T-cell (primary cell): Measurements from ENCODE around the gene HOXA7. TPM values are rescaled to one million over a fixed set of nuclear protein-coding genes. Genes with fewer than 3 reads are reported as not detected.

Experiments
- ATAC-seq, 4 experiments: fragments of 200-7000 bp in 3 of 4; fragments of 150-1000 bp in 1 of 4; cut with Tn5 transposase; replicated peaks in 1 of 4; 1 replicate in 3 of 4; 2 replicates in 1 of 4; pipeline ENCODE4 v1.10.0; 2021; ENCODE audit warnings: moderate library complexity in 3 of 4, mild to moderate bottlenecking in 2 of 4, moderate number of reproducible peaks in 1 of 4
- CTCF ChIA-PET, 2 donors: fragments of 300-600 bp; sonication (Branson Sonifier 250); formaldehyde crosslinking; loops; one replicate each; lab custom pipeline; 2022; ENCODE audit warnings: antibody characterized with exemption in 2 of 2; lab: Charles Lee
- POLR2A ChIA-PET, 2 donors: fragments of 300-600 bp; sonication (Branson Sonifier 250); formaldehyde crosslinking; loops; one replicate each; lab custom pipeline; 2022; ENCODE audit warnings: antibody characterized with exemption in 2 of 2; lab: Charles Lee
- DNase-seq, 35 experiments: peaks; one replicate each; pipeline versions ENCODE4 v3.0.0 to v3.0.0-alpha.2; 2013 to 2023
- H3K27ac ChIP-seq: one replicate; pipeline ENCODE4 v1.5.1; 2013; ENCODE audit warnings: low read length
- H3K27me3 ChIP-seq, 2 experiments: replicated peaks in 1 of 2; 1 replicate in 1 of 2; 2 replicates in 1 of 2; pipeline versions ENCODE4 v1.6.1 to v1.7.0; 2013; ENCODE audit warnings: low read length in 1 of 2, mixed read lengths in 1 of 2; ENCODE audit not compliant: control insufficient read depth in 2 of 2, insufficient read depth in 2 of 2; ENCODE audit errors: extremely low read depth in 1 of 2
- H3K36me3 ChIP-seq, 2 donors: 1 replicate in 1 of 2; 2 replicates in 1 of 2; pipeline versions ENCODE4 v1.6.1 to v1.7.0; 2013; ENCODE audit warnings: low read length in 1 of 2; ENCODE audit not compliant: control insufficient read depth in 2 of 2, insufficient read depth in 1 of 2; ENCODE audit errors: extremely low read depth in 1 of 2
- H3K4me1 ChIP-seq, 2 experiments: 1 replicate in 1 of 2; 2 replicates in 1 of 2; pipeline versions ENCODE4 v1.6.1 to v1.7.0; 2013; ENCODE audit warnings: low read length in 2 of 2, mixed read lengths in 1 of 2; ENCODE audit not compliant: insufficient read depth in 2 of 2, control insufficient read depth in 1 of 2; ENCODE audit errors: extremely low read depth in 1 of 2
- H3K4me3 ChIP-seq, 2 donors: 1 replicate in 1 of 2; 2 replicates in 1 of 2; pipeline versions ENCODE4 v1.5.1 to v1.7.0; 2013; ENCODE audit warnings: mild to moderate bottlenecking in 2 of 2, low read length in 1 of 2, moderate library complexity in 1 of 2; ENCODE audit not compliant: control insufficient read depth in 1 of 2; ENCODE audit errors: extremely low read depth in 1 of 2
- H3K9me3 ChIP-seq: 2 replicates; pipeline ENCODE4 v1.7.0; 2013
- H3K27ac Mint-ChIP-seq, 2 donors: one replicate each; pipeline ENCODE4 v1.8.0; 2020 to 2021; ENCODE audit warnings: mild to moderate bottlenecking in 2 of 2, mixed read lengths in 2 of 2
- H3K27me3 Mint-ChIP-seq, 2 donors: one replicate each; pipeline ENCODE4 v1.8.0; 2021 to 2022; ENCODE audit warnings: mixed read lengths in 2 of 2
- H3K36me3 Mint-ChIP-seq: one replicate; pipeline ENCODE4 v1.8.0; 2021; ENCODE audit warnings: mixed read lengths
- H3K4me1 Mint-ChIP-seq, 3 donors: one replicate each; pipeline ENCODE4 v1.8.0; 2020 to 2022; ENCODE audit warnings: mixed read lengths in 3 of 3, mild to moderate bottlenecking in 1 of 3
- H3K4me3 Mint-ChIP-seq, 3 donors: one replicate each; pipeline ENCODE4 v1.8.0; 2020 to 2022; ENCODE audit warnings: mild to moderate bottlenecking in 3 of 3, mixed read lengths in 3 of 3, moderate library complexity in 3 of 3
- H3K9me3 Mint-ChIP-seq, 3 donors: one replicate each; pipeline ENCODE4 v1.8.0; 2020 to 2022; ENCODE audit warnings: mixed read lengths in 3 of 3
- WGBS: methylation state at CpG from one replicate; pipeline ENCODE4 v1.1.5; 2013; ENCODE audit warnings: missing lambda C conversion rate; ENCODE audit not compliant: insufficient coverage; 5-methylcytosine and 5-hydroxymethylcytosine counted together
- total RNA-seq, 35 experiments: library from RNA in 6 of 35; stranded (reverse) in 6 of 35; fragments of 120-200 nt in 1 of 35; gene quantifications; one replicate each; pipeline versions ENCODE4 v1.2.1 to v1.2.4 and lab custom pipeline; 2013 to 2026

Gene HOXA7
- total RNA-seq, 5 donors from 2014 or later (not counting 1 experiment from before 2014, with no cell fraction given) = 0.67 TPM; not detected in 4

DNA sequence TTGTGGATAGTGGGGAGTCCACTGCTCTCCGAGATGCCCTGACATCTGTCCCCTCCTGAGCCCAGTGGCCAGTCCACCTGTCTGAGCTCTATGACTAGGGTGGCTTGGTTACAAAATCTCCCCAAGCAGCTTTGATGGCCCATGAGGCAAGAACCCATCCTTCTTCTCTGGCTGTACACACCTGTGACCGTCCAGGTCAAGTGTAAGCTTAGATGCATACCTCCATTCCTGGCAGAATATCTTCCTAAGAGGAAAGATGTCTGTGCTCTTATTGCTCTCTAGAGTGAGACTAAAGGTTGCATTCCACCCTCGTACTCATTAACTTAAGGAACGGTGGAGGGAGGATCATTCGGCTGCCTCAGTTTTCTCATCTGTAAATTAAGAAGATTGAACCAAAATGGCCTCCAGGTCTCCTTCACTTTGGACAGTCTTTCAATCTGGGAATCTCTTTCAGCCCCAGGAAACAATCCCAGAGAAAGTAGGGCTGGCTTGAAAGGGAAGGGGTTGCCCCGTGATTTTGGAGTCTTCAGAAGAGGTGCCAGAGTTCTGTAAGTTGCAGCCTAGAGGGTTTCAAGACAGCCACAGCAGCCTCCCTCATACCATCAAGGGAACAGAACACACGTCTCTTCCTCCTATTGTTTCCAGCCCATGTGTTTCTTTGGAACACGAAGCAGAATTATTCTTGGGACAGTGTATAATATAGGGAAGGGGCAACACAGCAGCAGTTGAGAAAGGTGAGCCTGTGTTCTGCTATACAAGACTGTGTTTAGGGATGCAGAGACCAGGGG, 31.4 kb downstream of the HOXA7 start:
- DNase-seq = no peak
- Histone ChIP-seq H3K27me3 (peaks cover 0 to 30% of the 10 kb centered on the region in 2 experiments), H3K4me1 (no peaks in the 10 kb centered on the region), H3K4me3 (no peak overlapping the region), H3K9me3 (no peaks in the 10 kb centered on the region), H3K27ac (no peak overlapping the region), H3K36me3 (no peaks in the 10 kb centered on the region)
- Mint-ChIP-seq H3K9me3 (no peaks in the 10 kb centered on the region), H3K27ac (no peak overlapping the region), H3K4me3 (no peak overlapping the region), H3K36me3 (no peaks in the 10 kb centered on the region), H3K4me1 (peaks cover 0 to 1% (median 0%) of the 10 kb centered on the region in 3 donors), H3K27me3 (peaks cover 4 to 45% of the 10 kb centered on the region in 2 donors)
- ChIA-PET CTCF (no interaction called here), POLR2A (no interaction called here)
- 100% methylated on average over 3 of the region's 8 CpGs for WGBS
- ATAC-seq = no peak

DNA sequence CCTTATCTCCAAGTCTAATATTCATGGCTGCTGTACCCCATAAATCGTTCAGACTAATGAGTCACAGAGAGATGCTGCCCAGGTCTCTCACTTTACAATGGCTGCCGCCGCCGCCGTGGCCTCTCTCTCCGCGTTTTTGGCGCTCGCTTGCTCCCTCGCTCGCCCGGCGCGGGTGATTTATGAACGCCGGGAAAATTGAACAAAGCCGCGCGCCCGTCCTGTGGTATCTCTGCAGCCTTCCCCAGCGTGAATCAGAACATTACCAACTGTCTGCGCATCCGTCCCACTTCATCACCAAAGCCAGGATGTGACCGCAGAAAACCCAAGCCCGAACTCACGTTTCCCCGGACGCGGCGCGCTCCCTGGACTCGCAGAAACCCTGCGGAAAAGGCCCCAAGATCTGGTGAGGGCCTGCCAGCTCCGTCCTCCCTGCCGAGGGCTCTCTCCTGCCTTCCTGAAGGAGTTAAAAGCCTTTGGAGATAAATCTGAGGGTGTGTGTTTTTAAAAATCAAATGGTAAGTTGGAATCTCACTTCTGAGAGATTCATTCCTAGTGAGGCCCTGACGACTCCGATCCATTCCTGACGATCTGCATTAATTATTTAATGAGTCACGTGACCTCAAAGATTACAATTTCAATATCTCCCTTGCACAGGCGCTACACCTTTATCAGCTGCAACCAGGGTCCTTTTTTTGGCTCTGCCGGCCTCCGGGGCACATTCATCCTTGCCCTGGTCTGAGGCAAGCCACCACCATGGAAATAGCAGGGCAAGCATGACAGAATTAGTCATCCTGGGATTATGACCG, 32.2 kb downstream of the HOXA7 start:
- Histone ChIP-seq H3K4me1 (no peaks in the 10 kb centered on the region), H3K36me3 (no peaks in the 10 kb centered on the region), H3K4me3 (no peak overlapping the region), H3K9me3 (no peaks in the 10 kb centered on the region), H3K27ac (no peak overlapping the region), H3K27me3 (peaks cover 0 to 28% of the 10 kb centered on the region in 2 experiments)
- DNase-seq (no peak), ATAC-seq (no peak)
- no peaks in the 10 kb centered on the region for H3K36me3 Mint-ChIP-seq
- POLR2A ChIA-PET = no interaction called here
- H3K27ac Mint-ChIP-seq = no peak overlapping the region
- H3K4me1 Mint-ChIP-seq = peaks cover 0 to 1% (median 0%) of the 10 kb centered on the region in 3 donors
- 97% methylated on average over 29 of the region's 43 CpGs for whole genome bisulfite sequencing
- CTCF ChIA-PET = no interaction called here
- H3K4me3 Mint-ChIP-seq = no peak overlapping the region
- peaks cover 4 to 43% of the 10 kb centered on the region in 2 donors for H3K27me3 Mint-ChIP-seq
- H3K9me3 Mint-ChIP-seq = no peaks in the 10 kb centered on the region

DNA sequence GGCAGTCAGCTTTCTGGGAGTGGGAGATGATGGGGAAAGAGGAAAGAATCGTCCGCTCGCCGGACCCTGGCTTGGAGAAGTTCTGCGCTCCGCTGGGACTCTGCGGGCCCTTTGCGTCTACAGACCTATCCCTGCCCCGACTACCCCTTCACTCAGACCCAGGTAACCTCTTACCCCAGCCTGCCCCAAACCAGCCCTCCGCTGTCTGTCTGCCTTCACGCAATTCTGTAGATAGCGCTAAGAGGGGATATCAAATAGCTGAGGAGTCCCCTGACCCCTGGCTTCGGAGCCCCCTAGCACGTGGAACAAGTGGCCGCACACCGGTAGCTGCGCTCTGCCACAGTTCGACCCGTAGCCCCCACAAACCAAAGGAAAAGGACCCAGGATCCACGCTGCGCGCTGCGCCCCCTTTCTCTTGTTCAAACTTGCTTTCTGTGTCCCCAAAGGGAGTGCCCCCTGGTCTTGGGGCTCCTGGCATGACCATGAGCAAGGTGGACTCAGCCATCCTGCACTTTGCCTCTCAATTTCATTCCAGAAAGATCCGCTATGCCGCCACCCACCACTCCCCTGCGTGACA, 32.9 kb downstream of the HOXA7 start:
- Histone ChIP-seq H3K36me3 (no peaks in the 10 kb centered on the region), H3K9me3 (no peaks in the 10 kb centered on the region), H3K4me1 (no peaks in the 10 kb centered on the region), H3K4me3 (no peak overlapping the region), H3K27me3 (peaks cover 0 to 25% of the 10 kb centered on the region in 2 experiments), H3K27ac (no peak overlapping the region)
- Mint-ChIP-seq H3K27me3 (peaks cover 4 to 37% of the 10 kb centered on the region in 2 donors), H3K27ac (no peak overlapping the region), H3K4me3 (no peak overlapping the region), H3K4me1 (no peaks in the 10 kb centered on the region), H3K36me3 (no peaks in the 10 kb centered on the region), H3K9me3 (no peaks in the 10 kb centered on the region)
- ATAC-seq (no peak), DNase-seq (no peak)
- POLR2A ChIA-PET = no interaction called here
- CTCF ChIA-PET = no interaction called here
- WGBS = 98% methylated on average over 9 of the region's 26 CpGs

DNA sequence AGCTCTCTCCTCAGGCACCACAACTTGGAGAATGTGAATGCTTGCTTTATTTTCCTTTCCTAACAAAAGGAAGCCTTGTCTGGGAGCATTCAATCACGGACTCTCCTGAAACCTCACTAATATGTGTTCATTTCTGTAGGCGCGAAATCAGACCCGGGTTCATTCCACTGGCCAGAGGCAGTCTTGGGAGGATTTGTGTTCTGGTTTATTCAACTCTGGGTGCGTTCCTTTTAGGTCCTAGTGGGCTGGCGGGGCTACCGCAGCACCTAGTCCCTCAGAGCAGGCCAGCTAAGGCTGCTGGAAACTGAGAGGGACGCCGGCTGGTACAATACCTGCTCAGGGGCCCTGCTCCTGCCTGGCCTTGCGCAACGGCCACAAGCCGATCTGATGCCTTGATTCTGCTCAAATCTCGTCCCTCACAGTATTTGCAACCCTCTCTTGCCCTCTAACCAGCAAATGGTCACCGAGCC, 33.4 kb downstream of the HOXA7 start:
- no peak for DNase-seq
- Histone ChIP-seq H3K4me3 (no peak overlapping the region), H3K4me1 (no peaks in the 10 kb centered on the region), H3K27me3 (peaks cover 0 to 28% of the 10 kb centered on the region in 2 experiments), H3K27ac (no peak overlapping the region), H3K9me3 (no peaks in the 10 kb centered on the region), H3K36me3 (no peaks in the 10 kb centered on the region)
- ChIA-PET POLR2A (no interaction called here), CTCF (no interaction called here)
- Mint-ChIP-seq H3K4me3 (no peak overlapping the region), H3K27ac (no peak overlapping the region), H3K4me1 (no peaks in the 10 kb centered on the region), H3K27me3 (peaks cover 4 to 37% of the 10 kb centered on the region in 2 donors), H3K36me3 (no peaks in the 10 kb centered on the region), H3K9me3 (no peaks in the 10 kb centered on the region)
- ATAC-seq = no peak
- WGBS = 91% methylated on average over 8 of the region's 14 CpGs

DNA sequence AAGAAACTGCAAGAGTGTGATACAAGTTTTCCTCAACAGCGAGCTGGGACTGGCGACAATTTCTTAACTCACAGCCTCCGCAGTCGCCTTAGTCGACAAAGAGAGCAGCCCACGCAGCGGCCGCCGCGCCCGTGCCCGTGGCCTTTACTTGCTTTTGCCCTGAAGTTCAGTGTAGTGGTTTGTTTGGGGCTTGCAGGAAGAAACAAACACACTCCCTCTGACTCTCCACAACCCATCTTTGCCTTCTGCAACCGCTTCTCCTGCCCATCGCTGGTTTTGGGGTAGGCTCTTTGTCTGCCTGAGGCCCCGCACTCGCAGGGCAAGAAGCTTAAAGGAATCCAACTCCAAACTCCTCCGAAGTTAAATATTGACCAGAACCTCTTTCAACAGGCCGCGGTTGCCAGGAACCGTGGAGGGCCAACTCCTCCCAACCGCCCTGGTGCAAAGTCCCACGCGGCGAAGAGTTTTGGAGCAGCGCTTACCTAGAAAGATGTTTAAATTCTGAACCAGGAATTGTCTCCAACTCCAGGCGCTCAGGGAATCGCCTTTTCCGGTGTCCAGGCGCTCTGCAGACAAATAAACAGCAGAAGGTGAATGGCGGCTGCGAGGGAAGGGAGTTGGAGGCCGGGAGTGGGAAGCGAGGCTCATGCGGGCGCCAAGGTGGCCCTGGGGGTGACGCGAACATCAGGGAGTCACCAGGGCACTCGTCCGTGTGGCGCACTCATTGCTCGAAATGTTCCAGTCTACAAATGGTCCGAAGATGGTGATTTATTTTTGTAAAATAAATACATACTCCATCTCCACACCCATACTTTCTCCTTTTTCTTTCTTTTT, 34.2 kb downstream of the HOXA7 start:
- 88% methylated on average over 15 of the region's 42 CpGs for WGBS
- Histone ChIP-seq H3K27me3 (peaks cover 0 to 36% of the 10 kb centered on the region in 2 experiments), H3K36me3 (no peaks in the 10 kb centered on the region), H3K4me3 (no peak overlapping the region), H3K4me1 (no peaks in the 10 kb centered on the region), H3K27ac (no peak overlapping the region), H3K9me3 (no peaks in the 10 kb centered on the region)
- Mint-ChIP-seq H3K27ac (no peak overlapping the region), H3K4me3 (no peak overlapping the region), H3K9me3 (no peaks in the 10 kb centered on the region), H3K4me1 (no peaks in the 10 kb centered on the region), H3K27me3 (peaks cover 4 to 31% of the 10 kb centered on the region in 2 donors), H3K36me3 (no peaks in the 10 kb centered on the region)
- CTCF ChIA-PET = no interaction called here
- no peak for DNase-seq
- POLR2A ChIA-PET = no interaction called here
- no peak for ATAC-seq

DNA sequence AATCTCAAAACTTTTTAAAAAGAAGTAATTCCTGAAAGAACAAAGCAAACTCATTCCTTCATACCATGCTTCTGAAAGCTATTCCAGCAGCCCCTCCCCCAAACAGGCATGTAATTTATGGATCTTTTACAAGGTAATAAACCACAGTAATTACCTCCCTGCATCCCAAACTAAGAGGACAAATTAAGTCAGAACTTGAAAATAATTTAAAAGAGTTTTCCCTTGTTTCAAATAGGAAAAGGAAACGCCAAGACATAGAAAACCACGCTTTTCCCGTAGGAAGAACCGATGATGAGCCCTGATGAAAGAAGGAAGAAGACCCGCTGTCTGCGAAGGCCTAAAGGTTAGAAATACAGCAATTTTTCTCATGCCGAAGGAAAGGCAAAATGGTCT, 34.8 kb downstream of the HOXA7 start:
- Mint-ChIP-seq H3K27me3 (peaks cover 4 to 30% of the 10 kb centered on the region in 2 donors), H3K9me3 (no peaks in the 10 kb centered on the region), H3K36me3 (no peaks in the 10 kb centered on the region), H3K4me1 (no peaks in the 10 kb centered on the region), H3K27ac (no peak overlapping the region), H3K4me3 (no peak overlapping the region)
- CTCF ChIA-PET = interaction anchor here in 1 of 2 donors (0.8 kb wide), 1 partner anchor 1464 kb away, joined by 4 read pairs; no protein-coding TSS in a partner anchor
- Histone ChIP-seq H3K27ac (no peak overlapping the region), H3K27me3 (peaks cover 0 to 41% of the 10 kb centered on the region in 2 experiments), H3K9me3 (no peaks in the 10 kb centered on the region), H3K4me3 (no peak overlapping the region), H3K4me1 (no peaks in the 10 kb centered on the region), H3K36me3 (no peaks in the 10 kb centered on the region)
- 81% methylated on average over 7 of the region's 7 CpGs for WGBS
- ATAC-seq = no peak
- DNase-seq = no peak
- POLR2A ChIA-PET = no interaction called here
